ENCODE results near the gene ABLIM2. TPM values are rescaled to one million over a fixed set of nuclear protein-coding genes. Genes with fewer than 3 reads are reported as not detected.

The ABLIM2 gene
- polyA plus RNA-seq, 3 donors: 0.21 TPM; not detected in 2

DNA sequence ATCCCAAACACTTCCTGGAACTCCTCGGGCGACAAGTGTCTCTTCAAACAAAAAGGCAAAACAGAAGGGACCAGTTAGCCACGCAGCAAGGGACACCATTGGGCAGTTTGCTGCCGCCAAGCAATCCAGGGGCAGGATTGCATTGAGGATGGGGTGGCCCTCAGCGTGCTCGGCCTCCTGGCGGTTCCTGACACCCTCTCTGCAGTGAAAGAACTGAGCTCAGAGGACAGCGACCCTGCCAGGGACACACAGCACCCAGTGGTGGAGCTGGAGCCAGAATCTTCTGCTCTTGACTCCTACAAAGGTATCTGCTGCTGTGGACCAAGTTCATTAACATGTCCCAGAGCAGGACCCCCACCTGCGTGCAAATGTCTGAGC lies 191.6 kb downstream of the ABLIM2 start:
- Histone ChIP-seq H2AFZ (ENCODE audit: insufficient read depth, low read depth, low read length, poor library complexity, severe bottlenecking) (no peak overlapping the region), H3K4me1 (ENCODE audit: control insufficient read depth in 1 of 2, insufficient read depth in 2 of 2, low read length in 2 of 2) (no peaks in the 10 kb centered on the region), H3K4me2 (replicated peaks; ENCODE audit: extremely low read depth, low read length, poor library complexity, severe bottlenecking) (no peak overlapping the region), H3K36me3 (replicated peaks in 1 of 2; ENCODE audit: control insufficient read depth in 1 of 2, insufficient read depth in 2 of 2, low read length in 2 of 2) (no peaks in the 10 kb centered on the region), H3K9me3 (replicated peaks in 1 of 2; ENCODE audit: control insufficient read depth in 1 of 2, insufficient read depth in 1 of 2, low read length in 2 of 2) (no peaks in the 10 kb centered on the region), H3K9ac (ENCODE audit: insufficient read depth, low read length, poor library complexity, severe bottlenecking) (no peak overlapping the region), H4K20me1 (ENCODE audit: insufficient read depth, low read length) (no peaks in the 10 kb centered on the region), H3K27me3 (ENCODE audit: control insufficient read depth in 2 of 2, insufficient read depth in 2 of 2, low read length in 2 of 2) (peaks cover 0 to 4% of the 10 kb centered on the region in 2 donors), H3K4me3 (replicated peaks in 1 of 3; ENCODE audit: low read depth in 2 of 3, low read length in 3 of 3) (no peak overlapping the region), H3K79me2 (ENCODE audit: insufficient read depth, low read length) (no peaks in the 10 kb centered on the region), H3K27ac (ENCODE audit: low read depth in 1 of 2, low read length in 2 of 2) (no peak overlapping the region)
- intact Hi-C loops (cut with micrococcal nuclease): no loop called here
- peaks cover 28 to 33% (median 29%) of the 10 kb centered on the region in 3 donors for H3K27me3 Mint-ChIP-seq (ENCODE audit: low read depth in 3 of 3)
- H3K9me3 Mint-ChIP-seq: peaks cover 0 to 4% (median 0%) of the 10 kb centered on the region in 7 donors
- 86% methylated on average over 9 of the region's 9 CpGs for WGBS (ENCODE audit: insufficient coverage)
- no peak for DNase-seq
- H3K4me3 Mint-ChIP-seq: no peak overlapping the region
- no peaks in the 10 kb centered on the region for H3K36me3 Mint-ChIP-seq
- peaks cover 11% of the 10 kb centered on the region for H3K4me1 Mint-ChIP-seq
- no peak overlapping the region for H3K27ac Mint-ChIP-seq
- TF ChIP-seq, protein P1, sequence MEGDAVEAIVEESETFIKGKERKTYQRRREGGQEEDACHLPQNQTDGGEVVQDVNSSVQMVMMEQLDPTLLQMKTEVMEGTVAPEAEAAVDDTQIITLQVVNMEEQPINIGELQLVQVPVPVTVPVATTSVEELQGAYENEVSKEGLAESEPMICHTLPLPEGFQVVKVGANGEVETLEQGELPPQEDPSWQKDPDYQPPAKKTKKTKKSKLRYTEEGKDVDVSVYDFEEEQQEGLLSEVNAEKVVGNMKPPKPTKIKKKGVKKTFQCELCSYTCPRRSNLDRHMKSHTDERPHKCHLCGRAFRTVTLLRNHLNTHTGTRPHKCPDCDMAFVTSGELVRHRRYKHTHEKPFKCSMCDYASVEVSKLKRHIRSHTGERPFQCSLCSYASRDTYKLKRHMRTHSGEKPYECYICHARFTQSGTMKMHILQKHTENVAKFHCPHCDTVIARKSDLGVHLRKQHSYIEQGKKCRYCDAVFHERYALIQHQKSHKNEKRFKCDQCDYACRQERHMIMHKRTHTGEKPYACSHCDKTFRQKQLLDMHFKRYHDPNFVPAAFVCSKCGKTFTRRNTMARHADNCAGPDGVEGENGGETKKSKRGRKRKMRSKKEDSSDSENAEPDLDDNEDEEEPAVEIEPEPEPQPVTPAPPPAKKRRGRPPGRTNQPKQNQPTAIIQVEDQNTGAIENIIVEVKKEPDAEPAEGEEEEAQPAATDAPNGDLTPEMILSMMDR (IDR thresholded peaks at IDR 0.05): no peak

- H2AFZ ChIP-seq (ENCODE audit: insufficient read depth, low read depth, low read length, poor library complexity, severe bottlenecking): no peak overlapping the region
- H3K36me3 Mint-ChIP-seq: no peaks in the 10 kb centered on the region
- peaks cover 0 to 4% (median 0%) of the 10 kb centered on the region in 7 donors for H3K9me3 Mint-ChIP-seq
- H4K20me1 ChIP-seq (ENCODE audit: insufficient read depth, low read length): no peaks in the 10 kb centered on the region
- intact Hi-C loops (cut with micrococcal nuclease): no loop called here
- H3K4me1 Mint-ChIP-seq: peaks cover 11% of the 10 kb centered on the region
- no peaks in the 10 kb centered on the region for H3K9me3 ChIP-seq (replicated peaks in 1 of 2; ENCODE audit: control insufficient read depth in 1 of 2, insufficient read depth in 1 of 2, low read length in 2 of 2)
- peaks cover 28 to 37% (median 29%) of the 10 kb centered on the region in 3 donors for H3K27me3 Mint-ChIP-seq (ENCODE audit: low read depth in 3 of 3)
- no peak overlapping the region for H3K27ac ChIP-seq (ENCODE audit: low read depth in 1 of 2, low read length in 2 of 2)
- no peak overlapping the region for H3K4me2 ChIP-seq (replicated peaks; ENCODE audit: extremely low read depth, low read length, poor library complexity, severe bottlenecking)
- no peaks in the 10 kb centered on the region for H3K4me1 ChIP-seq (ENCODE audit: control insufficient read depth in 1 of 2, insufficient read depth in 2 of 2, low read length in 2 of 2)
- WGBS (ENCODE audit: insufficient coverage): 79% methylated on average over 21 of the region's 37 CpGs
- H3K9ac ChIP-seq (ENCODE audit: insufficient read depth, low read length, poor library complexity, severe bottlenecking): no peak overlapping the region
- H3K4me3 Mint-ChIP-seq: no peak overlapping the region
- no peaks in the 10 kb centered on the region for H3K36me3 ChIP-seq (replicated peaks in 1 of 2; ENCODE audit: control insufficient read depth in 1 of 2, insufficient read depth in 2 of 2, low read length in 2 of 2)
- H3K79me2 ChIP-seq (ENCODE audit: insufficient read depth, low read length): no peaks in the 10 kb centered on the region
- TF ChIP-seq, protein P1 (IDR thresholded peaks at IDR 0.05): no peak
- H3K27me3 ChIP-seq (ENCODE audit: control insufficient read depth in 2 of 2, insufficient read depth in 2 of 2, low read length in 2 of 2): peaks cover 0 to 4% of the 10 kb centered on the region in 2 donors
- H3K27ac Mint-ChIP-seq: no peak overlapping the region
- no peak overlapping the region for H3K4me3 ChIP-seq (replicated peaks in 1 of 3; ENCODE audit: low read depth in 2 of 3, low read length in 3 of 3)
- no peak for DNase-seq
Observed at GRCh38 chr4:7966281-7967062, 192.1 kb downstream of the ABLIM2 start.
